Neural crest cell (in vitro differentiated cells): ENCODE data around the gene ENTPD2. TPM values are rescaled to one million over a fixed set of nuclear protein-coding genes. Genes with fewer than 3 reads are reported as not detected.
"Not testable (repeated sequence)": the region's sequence is repeated elsewhere in the genome, so short reads cannot be mapped to it uniquely, and the experiment has no call there.

Experiments used
- DNase-seq: peaks from one replicate; pipeline ENCODE4 v3.0.0; 2021; ENCODE audit warnings: low read depth, mixed read lengths, low spot score
- H3K27ac Mint-ChIP-seq: one replicate; pipeline ENCODE4 v1.8.0; 2021; ENCODE audit warnings: mild to moderate bottlenecking, mixed read lengths; ENCODE audit not compliant: unreplicated experiment
- H3K27me3 Mint-ChIP-seq: 2 replicates; pipeline ENCODE4 v1.8.0; 2021; ENCODE audit warnings: low read depth, mild to moderate bottlenecking, mixed read lengths
- H3K36me3 Mint-ChIP-seq: 2 replicates; pipeline ENCODE4 v1.8.0; 2021; ENCODE audit warnings: low read depth, mild to moderate bottlenecking, mixed read lengths
- H3K4me1 Mint-ChIP-seq: 2 replicates; pipeline ENCODE4 v1.8.0; 2021; ENCODE audit warnings: mixed read lengths
- H3K4me3 Mint-ChIP-seq: one replicate; pipeline ENCODE4 v1.8.0; 2021; ENCODE audit warnings: mild to moderate bottlenecking, mixed read lengths
- H3K9me3 Mint-ChIP-seq: 2 replicates; pipeline ENCODE4 v1.8.0; 2021; ENCODE audit warnings: mixed read lengths
- total RNA-seq: library from RNA; stranded (reverse); gene quantifications from 2 replicates; pipeline ENCODE4 v1.2.1, GENCODE V29; 2021
- TF ChIP-seq, protein P1 (sequence below): fragments of 200-600 bp; sonication (generic); conservative IDR thresholded peaks from 2 replicates; pipeline ENCODE4 v1.5.0; 2021; ENCODE audit warnings: antibody characterized with exemption, mild to moderate bottlenecking

The ENTPD2 gene
- total RNA-seq, 1 donor from 2014 or later, result not detected

- Mint-ChIP-seq H3K27me3 (no peaks in the 10 kb centered on the region), H3K27ac (no peak overlapping the region), H3K9me3 (no peaks in the 10 kb centered on the region), H3K36me3 (no peaks in the 10 kb centered on the region), H3K4me1 (peaks cover 4% of the 10 kb centered on the region), H3K4me3 (no peak overlapping the region)
- TF ChIP-seq, protein P1, sequence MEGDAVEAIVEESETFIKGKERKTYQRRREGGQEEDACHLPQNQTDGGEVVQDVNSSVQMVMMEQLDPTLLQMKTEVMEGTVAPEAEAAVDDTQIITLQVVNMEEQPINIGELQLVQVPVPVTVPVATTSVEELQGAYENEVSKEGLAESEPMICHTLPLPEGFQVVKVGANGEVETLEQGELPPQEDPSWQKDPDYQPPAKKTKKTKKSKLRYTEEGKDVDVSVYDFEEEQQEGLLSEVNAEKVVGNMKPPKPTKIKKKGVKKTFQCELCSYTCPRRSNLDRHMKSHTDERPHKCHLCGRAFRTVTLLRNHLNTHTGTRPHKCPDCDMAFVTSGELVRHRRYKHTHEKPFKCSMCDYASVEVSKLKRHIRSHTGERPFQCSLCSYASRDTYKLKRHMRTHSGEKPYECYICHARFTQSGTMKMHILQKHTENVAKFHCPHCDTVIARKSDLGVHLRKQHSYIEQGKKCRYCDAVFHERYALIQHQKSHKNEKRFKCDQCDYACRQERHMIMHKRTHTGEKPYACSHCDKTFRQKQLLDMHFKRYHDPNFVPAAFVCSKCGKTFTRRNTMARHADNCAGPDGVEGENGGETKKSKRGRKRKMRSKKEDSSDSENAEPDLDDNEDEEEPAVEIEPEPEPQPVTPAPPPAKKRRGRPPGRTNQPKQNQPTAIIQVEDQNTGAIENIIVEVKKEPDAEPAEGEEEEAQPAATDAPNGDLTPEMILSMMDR, result no peak
- no peak for DNase-seq
These were observed 19.7 kb downstream of the ENTPD2 start for GRCh38 chr9:137034039-137034708.

DNA sequence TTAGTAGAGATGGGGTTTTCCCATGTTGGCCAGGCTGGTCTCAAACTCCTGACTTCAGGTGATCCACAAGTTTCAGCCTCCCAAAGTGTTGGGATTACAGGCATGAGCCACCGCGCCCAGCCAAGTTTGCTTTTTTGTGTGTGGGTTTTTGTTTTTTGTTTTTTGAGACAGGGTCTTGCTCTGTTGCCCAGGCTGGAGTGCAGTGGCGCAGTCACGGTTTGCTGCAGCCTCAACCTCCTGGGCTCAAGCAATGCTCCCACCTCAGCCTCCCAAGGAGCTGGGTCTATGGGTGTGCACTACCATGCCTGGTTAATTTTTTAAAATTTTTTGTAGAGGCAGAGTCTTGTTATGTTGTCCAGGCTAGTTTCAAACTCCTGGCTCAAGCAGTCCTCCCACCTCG lies 20.4 kb downstream of the ENTPD2 start:
- DNase-seq, H3K4me3 Mint-ChIP-seq, H3K27me3 Mint-ChIP-seq, H3K27ac Mint-ChIP-seq, H3K4me1 Mint-ChIP-seq, H3K36me3 Mint-ChIP-seq, H3K9me3 Mint-ChIP-seq: not testable (repeated sequence)

- TF ChIP-seq, protein P1, result no peak
- no peaks in the 10 kb centered on the region for H3K36me3 Mint-ChIP-seq
- H3K27ac Mint-ChIP-seq, result no peak overlapping the region
- peaks cover 4% of the 10 kb centered on the region for H3K4me1 Mint-ChIP-seq
- no peaks in the 10 kb centered on the region for H3K27me3 Mint-ChIP-seq
- H3K4me3 Mint-ChIP-seq, result no peak overlapping the region
- no peak for DNase-seq
- H3K9me3 Mint-ChIP-seq, result no peaks in the 10 kb centered on the region
These were observed 21.0 kb downstream of the ENTPD2 start for GRCh38 chr9:137032858-137033257.

DNA sequence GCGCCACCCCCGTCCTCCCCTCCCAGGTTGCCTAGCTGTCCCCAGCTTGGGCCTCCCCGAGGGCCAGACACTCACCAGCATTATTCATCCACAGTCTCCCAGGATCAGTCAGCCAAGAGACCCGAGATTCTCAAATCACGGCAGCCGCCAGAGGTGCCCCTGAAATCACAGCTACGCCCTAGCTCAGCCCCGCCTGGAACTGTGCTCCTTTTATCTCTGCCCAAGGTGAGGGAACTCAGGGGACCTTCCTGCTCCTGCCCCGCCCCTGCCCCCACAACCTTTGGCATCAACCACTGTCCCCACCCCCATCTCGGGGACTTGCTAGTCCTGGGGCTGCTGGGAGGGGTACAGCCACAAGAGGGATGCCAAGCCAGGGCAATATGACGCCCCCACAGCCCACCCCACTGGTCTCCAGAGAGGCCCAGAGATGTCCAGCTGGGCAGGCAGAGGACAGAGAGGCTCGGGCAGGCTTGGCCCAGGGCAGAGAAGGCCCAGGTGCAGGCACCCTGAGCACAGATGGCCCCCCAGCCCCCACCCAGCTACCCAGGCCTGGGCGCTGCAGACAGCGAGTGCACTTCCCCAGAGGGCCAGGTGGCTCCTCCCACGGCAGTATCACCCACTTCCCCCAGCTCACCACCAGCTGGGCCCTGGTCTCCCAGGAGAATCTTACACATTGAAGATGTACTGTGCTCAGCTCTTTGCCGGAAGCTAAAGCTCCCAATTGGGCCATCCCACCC lies 21.8 kb downstream of the ENTPD2 start, which contains the start of gene FUT7:
Gene FUT7, minus strand, starts transcription at position 185 of the 737 bp plus-strand sequence. Its CDS starts 97 bp downstream, at position 88.
- TF ChIP-seq, protein P1, result no peak

GRCh38 chr9:137030538-137031527 lies 23.0 kb downstream of the ENTPD2 start:
- Mint-ChIP-seq H3K36me3 (no peaks in the 10 kb centered on the region), H3K9me3 (no peaks in the 10 kb centered on the region), H3K4me3 (peak overlapping the region; percentile 56), H3K27ac (no peak overlapping the region), H3K27me3 (no peaks in the 10 kb centered on the region), H3K4me1 (peaks cover 8% of the 10 kb centered on the region)
- TF ChIP-seq, protein P1, result no peak
- DNase-seq, result no peak

More for the DNA sequence above, 21.8 kb downstream of the ENTPD2 start, which contains the start of gene FUT7:
- DNase-seq, result no peak
- H3K4me1 Mint-ChIP-seq, result peaks cover 7% of the 10 kb centered on the region
- H3K27ac Mint-ChIP-seq, result no peak within 1 kb of the TSS
- H3K4me3 Mint-ChIP-seq, result peak within 1 kb of the TSS; percentile 31
- H3K9me3 Mint-ChIP-seq, result no peaks in the 10 kb centered on the region
- no peaks in the 10 kb centered on the region for H3K27me3 Mint-ChIP-seq
- no peaks in the 10 kb centered on the region for H3K36me3 Mint-ChIP-seq
